Measurements from ENCODE around the gene GALNS.

Gene GALNS

DNA sequence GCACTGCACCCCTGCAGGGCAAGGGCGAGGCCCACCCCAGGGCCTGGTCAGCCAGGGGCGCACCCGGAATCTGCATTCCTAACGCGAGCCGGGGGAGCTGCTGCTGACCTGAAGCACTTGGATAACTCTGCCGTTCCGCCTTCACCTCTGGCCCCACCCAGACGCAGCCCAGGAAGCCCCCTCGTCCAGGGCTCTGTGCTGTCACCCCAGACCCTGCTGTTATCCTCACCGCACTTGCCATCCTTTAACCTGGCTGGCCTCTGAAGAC, 23.0 kb upstream of the GALNS start:
- H3K4me1 ChIP-seq (ENCODE audit: insufficient read depth, low read length, severe bottlenecking), result no peaks in the 10 kb centered on the region
- no peaks in the 10 kb centered on the region for H3K9me3 ChIP-seq (ENCODE audit: low read length)
- H3K79me2 ChIP-seq (ENCODE audit: insufficient read depth, low read length), result no peaks in the 10 kb centered on the region
- no peak overlapping the region for H3K27ac ChIP-seq (ENCODE audit: low read depth, low read length, poor library complexity, severe bottlenecking)
- no peak overlapping the region for H3K4me3 ChIP-seq (ENCODE audit: low read depth, low read length, poor library complexity, severe bottlenecking)
- H3F3A ChIP-seq (ENCODE audit: insufficient read depth, low read length), result no peaks in the 10 kb centered on the region
- no peaks in the 10 kb centered on the region for H3K27me3 ChIP-seq (ENCODE audit: insufficient read depth, low read length)
- TF ChIP-seq, protein P1, sequence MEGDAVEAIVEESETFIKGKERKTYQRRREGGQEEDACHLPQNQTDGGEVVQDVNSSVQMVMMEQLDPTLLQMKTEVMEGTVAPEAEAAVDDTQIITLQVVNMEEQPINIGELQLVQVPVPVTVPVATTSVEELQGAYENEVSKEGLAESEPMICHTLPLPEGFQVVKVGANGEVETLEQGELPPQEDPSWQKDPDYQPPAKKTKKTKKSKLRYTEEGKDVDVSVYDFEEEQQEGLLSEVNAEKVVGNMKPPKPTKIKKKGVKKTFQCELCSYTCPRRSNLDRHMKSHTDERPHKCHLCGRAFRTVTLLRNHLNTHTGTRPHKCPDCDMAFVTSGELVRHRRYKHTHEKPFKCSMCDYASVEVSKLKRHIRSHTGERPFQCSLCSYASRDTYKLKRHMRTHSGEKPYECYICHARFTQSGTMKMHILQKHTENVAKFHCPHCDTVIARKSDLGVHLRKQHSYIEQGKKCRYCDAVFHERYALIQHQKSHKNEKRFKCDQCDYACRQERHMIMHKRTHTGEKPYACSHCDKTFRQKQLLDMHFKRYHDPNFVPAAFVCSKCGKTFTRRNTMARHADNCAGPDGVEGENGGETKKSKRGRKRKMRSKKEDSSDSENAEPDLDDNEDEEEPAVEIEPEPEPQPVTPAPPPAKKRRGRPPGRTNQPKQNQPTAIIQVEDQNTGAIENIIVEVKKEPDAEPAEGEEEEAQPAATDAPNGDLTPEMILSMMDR (IDR thresholded peaks at IDR 0.05; ENCODE audit: low read length), result no peak
- TF ChIP-seq EZH2 (IDR thresholded peaks at IDR 0.05; ENCODE audit: borderline replicate concordance, low read length), result no peak
- H3K36me3 ChIP-seq (ENCODE audit: insufficient read depth, low read length), result peaks cover 25% of the 10 kb centered on the region
- H3K9me2 ChIP-seq (ENCODE audit: low read depth, low read length), result no peaks in the 10 kb centered on the region
- H2AFZ ChIP-seq (ENCODE audit: low read length), result no peak overlapping the region
- no peak overlapping the region for H3K4me2 ChIP-seq (ENCODE audit: low read length)
- H4K20me1 ChIP-seq (ENCODE audit: insufficient read depth, low read length), result no peaks in the 10 kb centered on the region
- no peak overlapping the region for H3K9ac ChIP-seq (ENCODE audit: low read length)

DNA sequence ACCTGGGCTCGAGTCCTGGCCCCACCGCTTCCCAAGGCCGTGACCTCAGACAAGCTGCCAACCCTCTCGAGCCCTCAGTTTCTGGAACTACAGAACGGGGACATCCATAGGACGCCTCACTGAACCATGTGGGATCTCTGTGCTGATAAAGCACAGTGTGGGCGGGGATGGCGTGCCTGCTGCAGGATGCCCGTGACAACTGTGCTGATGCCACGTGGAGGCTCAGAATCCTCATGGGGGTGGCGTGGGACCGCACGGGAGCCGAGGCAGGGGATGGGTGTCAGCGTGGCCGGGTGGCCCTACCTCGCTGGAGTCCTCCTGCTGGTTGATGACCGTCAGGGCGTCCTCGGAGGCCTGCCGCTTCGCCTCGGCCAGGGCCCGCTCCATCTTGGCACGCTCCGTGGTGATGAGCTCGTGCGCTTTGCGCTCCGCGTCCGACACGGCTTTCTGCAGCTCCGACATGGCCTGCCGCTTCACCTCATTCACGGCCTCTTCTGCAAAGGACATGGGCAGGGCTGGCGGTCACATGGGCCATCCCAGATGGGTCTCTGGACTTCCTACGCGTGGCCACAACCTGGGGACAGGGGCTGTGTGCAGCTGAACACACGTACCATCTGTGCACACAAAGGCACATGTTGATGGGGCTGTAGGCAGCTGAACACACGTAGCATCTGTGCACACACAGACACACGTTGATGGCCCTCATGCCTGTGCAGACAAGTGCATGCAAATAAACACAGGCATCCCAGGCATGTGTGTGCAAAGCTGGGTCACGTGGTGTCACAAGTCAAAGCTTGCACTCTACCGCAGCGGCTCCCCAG, 22.4 kb upstream of the GALNS start:
- Histone ChIP-seq H3K27me3 (ENCODE audit: insufficient read depth, low read length) (no peaks in the 10 kb centered on the region), H4K20me1 (ENCODE audit: insufficient read depth, low read length) (no peaks in the 10 kb centered on the region), H3K9me2 (ENCODE audit: low read depth, low read length) (no peaks in the 10 kb centered on the region), H3K27ac (ENCODE audit: low read depth, low read length, poor library complexity, severe bottlenecking) (no peak overlapping the region), H3K79me2 (ENCODE audit: insufficient read depth, low read length) (no peaks in the 10 kb centered on the region), H3K4me1 (ENCODE audit: insufficient read depth, low read length, severe bottlenecking) (no peaks in the 10 kb centered on the region), H3K9me3 (ENCODE audit: low read length) (no peaks in the 10 kb centered on the region), H3F3A (ENCODE audit: insufficient read depth, low read length) (no peaks in the 10 kb centered on the region), H3K4me2 (ENCODE audit: low read length) (no peak overlapping the region), H3K9ac (ENCODE audit: low read length) (no peak overlapping the region), H3K4me3 (ENCODE audit: low read depth, low read length, poor library complexity, severe bottlenecking) (no peak overlapping the region), H3K36me3 (ENCODE audit: insufficient read depth, low read length) (peaks cover 20% of the 10 kb centered on the region), H2AFZ (ENCODE audit: low read length) (no peak overlapping the region)
- TF ChIP-seq, protein P1 (IDR thresholded peaks at IDR 0.05; ENCODE audit: low read length), result no peak
- TF ChIP-seq EZH2 (IDR thresholded peaks at IDR 0.05; ENCODE audit: borderline replicate concordance, low read length), result no peak

DNA sequence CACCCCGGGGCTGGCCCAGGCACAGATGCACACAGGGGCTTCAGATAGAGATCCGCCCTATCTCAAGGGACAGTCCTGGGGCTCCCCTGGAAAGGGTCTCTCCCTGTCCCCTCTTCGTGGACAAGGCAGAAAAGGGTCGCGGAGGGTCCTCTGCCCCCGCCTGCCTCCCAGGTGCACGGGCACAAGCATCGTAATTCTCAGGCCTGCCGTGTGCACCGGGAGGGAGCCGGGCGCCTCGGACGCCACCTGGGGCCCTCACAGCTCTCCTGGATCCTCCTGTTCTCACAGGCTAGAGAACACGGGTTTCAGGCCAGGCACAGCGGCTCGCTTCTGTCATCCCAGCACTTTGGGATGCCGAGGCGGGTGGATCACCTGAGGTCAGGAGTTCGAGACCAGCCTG, 21.6 kb upstream of the GALNS start:
- TF ChIP-seq, protein P1 (IDR thresholded peaks at IDR 0.05; ENCODE audit: low read length), result no peak
- TF ChIP-seq EZH2 (IDR thresholded peaks at IDR 0.05; ENCODE audit: borderline replicate concordance, low read length), result no peak
- no peaks in the 10 kb centered on the region for H3K79me2 ChIP-seq (ENCODE audit: insufficient read depth, low read length)
- no peaks in the 10 kb centered on the region for H3F3A ChIP-seq (ENCODE audit: insufficient read depth, low read length)
- no peak overlapping the region for H3K27ac ChIP-seq (ENCODE audit: low read depth, low read length, poor library complexity, severe bottlenecking)
- no peaks in the 10 kb centered on the region for H3K9me2 ChIP-seq (ENCODE audit: low read depth, low read length)
- no peak overlapping the region for H3K4me2 ChIP-seq (ENCODE audit: low read length)
- no peak overlapping the region for H3K4me3 ChIP-seq (ENCODE audit: low read depth, low read length, poor library complexity, severe bottlenecking)
- H4K20me1 ChIP-seq (ENCODE audit: insufficient read depth, low read length), result no peaks in the 10 kb centered on the region
- no peaks in the 10 kb centered on the region for H3K9me3 ChIP-seq (ENCODE audit: low read length)
- H2AFZ ChIP-seq (ENCODE audit: low read length), result no peak overlapping the region
- no peak overlapping the region for H3K9ac ChIP-seq (ENCODE audit: low read length)
- H3K36me3 ChIP-seq (ENCODE audit: insufficient read depth, low read length), result peaks cover 20% of the 10 kb centered on the region
- no peaks in the 10 kb centered on the region; the same call in 1 of the 2 replicates for H3K27me3 ChIP-seq (ENCODE audit: insufficient read depth, low read length)
- H3K4me1 ChIP-seq (ENCODE audit: insufficient read depth, low read length, severe bottlenecking), result no peaks in the 10 kb centered on the region

All from OCI-LY1 (cell line).